ENCODE data around the gene ZFR2. TPM values are rescaled to one million over a fixed set of nuclear protein-coding genes. Genes with fewer than 3 reads are reported as not detected.

Gene ZFR2
- polyA plus RNA-seq, 1 of the 3 experiments (the other 2 are of a cell fraction) = 0.44 TPM

- Histone ChIP-seq H3K79me2 (ENCODE audit: insufficient read depth) (peaks cover 13% of the 10 kb centered on the region), H3K36me3 (replicated peaks in 1 of 2; ENCODE audit: control insufficient read depth in 1 of 2, insufficient read depth in 2 of 2, low read length in 1 of 2) (peaks cover 0 to 16% of the 10 kb centered on the region in 2 experiments), H4K20me1 (ENCODE audit: insufficient read depth) (no peaks in the 10 kb centered on the region), H3K4me2 (no peak overlapping the region), H3K9me3 (no peaks in the 10 kb centered on the region), H2AFZ (ENCODE audit: low read depth) (no peak overlapping the region), H3K4me3 (ENCODE audit: low read depth in 2 of 2, low read length in 1 of 2) (no peak overlapping the region), H3K27ac (ENCODE audit: low read depth in 2 of 2, low read length in 1 of 2) (no peak overlapping the region), H3K9me2 (no peaks in the 10 kb centered on the region), H3K4me1 (ENCODE audit: control insufficient read depth in 1 of 2, insufficient read depth in 2 of 2, low read depth in 1 of 2, low read length in 1 of 2) (peaks cover 0 to 3% of the 10 kb centered on the region in 2 experiments; a peak in 1 of 4 replicates), H3K27me3 (ENCODE audit: insufficient read depth) (no peaks in the 10 kb centered on the region), H3K9ac (no peak overlapping the region), H3F3A (replicated peaks; ENCODE audit: insufficient read depth) (no peaks in the 10 kb centered on the region)
- DNase-seq = no peak
- ChIA-PET CTCF (interaction anchor here (0.9 kb wide), 1 partner anchor 81 kb away, joined by 3 read pairs; no protein-coding TSS in a partner anchor), POLR2A (interaction anchor here (0.6 kb wide), 1 partner anchor 256 kb away, joined by 3 read pairs; no protein-coding TSS in a partner anchor)
- 93% methylated on average over 12 of the region's 25 CpGs for WGBS (ENCODE audit: low lambda C conversion rate)
- TF ChIP-seq FOXJ3 (CRISPR knock-in tag; IDR thresholded peaks at IDR 0.05) (no peak), ZBTB33 (IDR thresholded peaks at IDR 0.05; ENCODE audit: borderline replicate concordance, low read depth) (no peak), POLR2AphosphoS5 (IDR thresholded peaks at IDR 0.05; ENCODE audit: low read depth, low read length) (no peak), NRF1 (IDR thresholded peaks at IDR 0.05; ENCODE audit: low read depth, low read length) (no peak), GATA2 (CRISPR knock-in tag; IDR thresholded peaks at IDR 0.05) (no peak), TAF1 (IDR thresholded peaks at IDR 0.05; ENCODE audit: borderline replicate concordance, low read depth, low read length) (no peak), RFX5 (IDR thresholded peaks at IDR 0.05; ENCODE audit: low read length) (no peak), YY1 (IDR thresholded peaks at IDR 0.05; ENCODE audit: low read depth) (no peak), REST (IDR thresholded peaks at IDR 0.05; ENCODE audit: low read depth, low read length) (no peak)
Observed at GRCh38 chr19:3768015-3768747, 100.7 kb downstream of the ZFR2 start.

- no CpG with 5 or more reads among the region's 23 CpGs for WGBS (ENCODE audit: low lambda C conversion rate)
- Histone ChIP-seq H3K4me1 (ENCODE audit: control insufficient read depth in 1 of 2, insufficient read depth in 2 of 2, low read depth in 1 of 2, low read length in 1 of 2) (peaks cover 0 to 4% of the 10 kb centered on the region in 2 experiments; a peak in 1 of 4 replicates), H3K27me3 (ENCODE audit: insufficient read depth) (no peaks in the 10 kb centered on the region), H3K4me3 (ENCODE audit: low read depth in 2 of 2, low read length in 1 of 2) (no peak overlapping the region), H3K9ac (no peak overlapping the region), H3F3A (replicated peaks; ENCODE audit: insufficient read depth) (no peaks in the 10 kb centered on the region), H3K9me2 (no peaks in the 10 kb centered on the region), H3K4me2 (no peak overlapping the region), H3K79me2 (ENCODE audit: insufficient read depth) (peaks cover 16% of the 10 kb centered on the region), H3K36me3 (replicated peaks in 1 of 2; ENCODE audit: control insufficient read depth in 1 of 2, insufficient read depth in 2 of 2, low read length in 1 of 2) (peaks cover 0 to 16% of the 10 kb centered on the region in 2 experiments), H3K9me3 (no peaks in the 10 kb centered on the region), H3K27ac (ENCODE audit: low read depth in 2 of 2, low read length in 1 of 2) (no peak overlapping the region), H4K20me1 (ENCODE audit: insufficient read depth) (no peaks in the 10 kb centered on the region), H2AFZ (ENCODE audit: low read depth) (no peak overlapping the region)
- no peak for TF ChIP-seq TEAD4 (IDR thresholded peaks at IDR 0.05; ENCODE audit: borderline replicate concordance, insufficient read depth)
- CTCF ChIA-PET = no interaction called here
- POLR2A ChIA-PET = no interaction called here
- DNase-seq = no peak
Observed at GRCh38 chr19:3767050-3767449, 101.8 kb downstream of the ZFR2 start.
